Iris pigment epithelial cell (primary cell): ENCODE data around the gene AGPAT3.
A peak's percentile ranks its signal among the peaks of the same experiment; 100 is the strongest.

Source experiments
- DNase-seq: peaks from one replicate; pipeline ENCODE4 v3.0.0-alpha.2; 2011; ENCODE audit warnings: low read depth

The AGPAT3 gene

GRCh38 chr21:43937891-43938309 lies 72.9 kb downstream of the AGPAT3 start:
- DNase-seq = no peak

DNA sequence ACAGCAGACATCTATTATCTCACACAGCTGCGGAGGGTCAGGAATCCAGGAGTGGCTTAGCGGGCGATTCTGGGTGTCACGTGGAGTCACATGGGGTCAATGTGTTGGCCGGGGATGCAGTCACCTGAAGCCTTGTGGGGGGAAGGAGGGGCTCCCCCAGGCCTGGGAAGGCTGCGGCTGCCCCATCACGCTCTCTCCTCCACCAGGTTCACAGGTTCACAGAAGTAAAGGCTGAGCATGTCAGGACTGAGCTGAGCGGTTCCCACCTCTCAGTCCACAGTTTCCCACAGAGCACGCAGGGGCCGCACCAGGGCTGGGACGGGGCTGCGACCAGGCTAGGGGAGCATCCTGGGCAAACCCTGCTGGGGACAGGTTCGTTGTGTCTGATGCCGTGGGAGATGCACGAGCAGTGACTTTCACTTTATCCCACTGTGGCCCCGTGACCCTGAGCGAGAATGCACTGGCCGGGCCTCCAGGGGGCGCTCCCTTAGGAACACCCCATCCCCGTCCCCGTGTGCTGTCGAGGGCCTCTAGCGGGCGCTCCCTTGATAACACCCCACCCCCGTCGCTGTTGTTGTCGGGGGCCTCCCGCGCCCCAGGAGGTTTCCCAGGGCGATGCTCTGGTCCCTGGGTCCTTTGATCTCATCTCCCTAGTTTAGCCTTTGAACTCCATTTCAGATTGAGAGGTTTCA lies 73.9 kb downstream of the AGPAT3 start:
- peak; percentile 64 for DNase-seq

- DNase-seq = no peak
Observed at GRCh38 chr21:43939443-43940328, 74.7 kb downstream of the AGPAT3 start.

DNA sequence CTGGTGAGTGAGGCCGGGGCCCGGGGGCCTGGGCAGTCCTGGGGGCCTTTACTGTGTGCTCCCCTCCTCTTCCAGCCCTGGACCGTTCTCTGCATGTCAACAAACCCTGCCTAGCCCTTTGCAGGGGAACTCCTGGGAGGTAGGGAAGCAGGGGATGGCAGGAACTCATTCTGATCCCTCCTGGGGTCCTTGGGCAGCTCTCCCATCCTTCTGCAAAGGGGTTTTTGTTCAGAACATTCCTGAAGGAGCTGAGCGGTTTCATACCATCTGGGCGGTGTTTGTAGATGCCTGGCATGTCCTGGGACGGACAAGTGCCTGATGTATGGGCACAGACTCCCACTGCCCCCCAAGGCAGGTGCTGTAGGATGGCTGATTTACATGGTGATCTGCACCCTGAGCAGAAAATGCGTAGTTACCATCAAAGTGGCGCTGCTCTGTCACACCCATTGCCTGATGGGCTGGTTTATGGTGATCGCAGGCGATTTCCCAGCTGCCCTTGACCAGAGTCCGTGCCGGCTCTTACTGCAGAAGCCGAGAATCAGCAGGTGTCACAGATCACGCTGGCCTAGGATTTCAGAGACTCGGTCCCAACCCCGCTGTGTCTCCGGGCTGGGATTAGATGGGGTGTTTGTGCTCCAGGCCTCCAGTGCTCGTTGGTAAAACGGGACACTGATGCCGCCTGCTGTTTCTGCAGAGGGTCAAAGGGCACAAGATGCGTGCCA lies 75.5 kb downstream of the AGPAT3 start:
- no peak for DNase-seq

DNA sequence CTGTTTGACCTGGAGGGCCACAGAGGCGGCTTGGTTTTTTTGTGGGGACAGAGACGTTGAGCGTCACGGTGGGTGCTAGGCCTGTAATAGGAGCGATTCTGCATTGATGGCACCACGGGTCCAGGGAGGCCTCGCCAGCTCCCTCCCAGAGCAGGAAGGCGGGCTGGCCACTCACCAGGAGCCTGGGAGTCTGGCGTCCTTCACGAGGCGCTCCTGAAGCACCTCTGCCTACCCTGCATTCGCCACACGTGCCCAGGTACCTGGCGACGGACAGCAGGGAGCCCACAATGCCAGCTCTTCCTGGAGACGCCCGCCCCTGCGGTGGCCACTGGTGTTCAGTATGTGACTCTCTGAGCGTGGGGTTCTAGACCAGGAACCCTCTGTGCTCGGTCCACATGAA lies 77.2 kb downstream of the AGPAT3 start:
- no peak for DNase-seq

GRCh38 chr21:43942621-43943020 lies 77.6 kb downstream of the AGPAT3 start:
- no peak for DNase-seq

- DNase-seq = no peak
Observed at GRCh38 chr21:43943512-43944077, 78.6 kb downstream of the AGPAT3 start.

- DNase-seq = no peak
Observed at GRCh38 chr21:43944078-43944633, 79.1 kb downstream of the AGPAT3 start.

DNA sequence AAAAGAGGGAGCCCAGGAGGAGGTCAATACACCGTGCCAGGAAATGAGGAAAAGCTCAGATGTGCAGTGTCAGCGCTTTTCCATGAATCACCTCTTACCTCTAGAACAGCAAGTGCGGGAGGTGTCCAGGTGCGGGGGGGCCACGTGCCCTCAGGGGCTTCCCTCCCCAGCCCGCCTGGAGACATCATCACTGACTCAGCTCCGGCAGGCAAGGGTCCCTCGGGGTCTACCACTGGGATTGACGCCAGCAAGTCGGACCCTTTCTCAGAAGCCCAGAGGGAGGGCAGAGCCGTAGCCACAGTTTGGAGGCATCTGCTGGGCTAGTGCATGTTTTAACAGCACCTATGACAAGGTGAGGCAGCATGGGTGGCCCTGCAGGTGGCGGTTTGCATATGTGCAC lies 79.7 kb downstream of the AGPAT3 start:
- DNase-seq = no peak

GRCh38 chr21:43948740-43949498 lies 83.9 kb downstream of the AGPAT3 start:
- no peak for DNase-seq

GRCh38 chr21:43949499-43950208 lies 84.6 kb downstream of the AGPAT3 start:
- DNase-seq = no peak

GRCh38 chr21:43950481-43950880 lies 85.5 kb downstream of the AGPAT3 start:
- DNase-seq = no peak

GRCh38 chr21:43950936-43951335 lies 85.9 kb downstream of the AGPAT3 start:
- no peak for DNase-seq

- no peak for DNase-seq
Observed at GRCh38 chr21:43951911-43952703, 87.1 kb downstream of the AGPAT3 start.

- no peak for DNase-seq
Observed at GRCh38 chr21:43953021-43953420, 88.0 kb downstream of the AGPAT3 start.

DNA sequence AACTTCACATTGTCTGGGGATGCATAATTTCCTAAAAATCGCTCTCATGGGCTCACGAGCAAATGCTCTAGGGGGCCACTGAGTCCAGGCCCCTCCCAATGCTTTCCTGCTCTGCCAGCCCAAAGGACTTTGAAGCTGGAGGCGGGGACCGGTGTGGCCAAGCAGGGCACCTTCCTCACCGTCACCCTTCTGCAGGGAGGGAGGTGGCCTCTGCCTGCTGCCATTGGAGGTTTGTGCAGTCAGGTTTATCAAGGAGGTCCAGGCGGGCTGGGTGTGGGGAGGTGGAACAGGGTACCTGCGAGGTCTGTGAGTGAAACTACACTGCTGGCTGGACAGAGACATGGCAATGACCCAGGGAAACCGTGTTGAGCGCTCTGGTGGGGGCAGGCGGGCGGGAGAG lies 89.0 kb downstream of the AGPAT3 start:
- DNase-seq = no peak

DNA sequence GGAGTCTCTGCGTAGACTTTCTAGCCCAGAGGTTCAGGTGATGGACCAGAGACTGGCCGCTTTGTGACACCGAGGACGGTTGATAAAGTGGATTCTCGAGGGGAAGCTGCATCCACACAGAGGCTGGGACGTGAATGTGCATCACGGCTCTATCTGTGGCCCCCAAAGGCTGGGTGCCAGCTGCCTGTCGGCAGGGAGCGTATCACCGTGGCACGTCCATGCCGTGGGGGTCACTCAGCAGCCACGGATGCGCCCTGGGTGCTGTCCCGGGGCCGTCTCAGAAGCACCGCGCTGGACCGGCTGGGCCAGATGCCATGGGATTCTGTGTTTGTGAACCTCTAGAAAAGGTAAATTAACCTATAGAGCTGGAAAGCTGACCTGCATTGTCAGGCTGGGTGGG lies 89.9 kb downstream of the AGPAT3 start:
- DNase-seq = no peak

- DNase-seq = no peak
Observed at GRCh38 chr21:43956019-43956669, 91.1 kb downstream of the AGPAT3 start.

DNA sequence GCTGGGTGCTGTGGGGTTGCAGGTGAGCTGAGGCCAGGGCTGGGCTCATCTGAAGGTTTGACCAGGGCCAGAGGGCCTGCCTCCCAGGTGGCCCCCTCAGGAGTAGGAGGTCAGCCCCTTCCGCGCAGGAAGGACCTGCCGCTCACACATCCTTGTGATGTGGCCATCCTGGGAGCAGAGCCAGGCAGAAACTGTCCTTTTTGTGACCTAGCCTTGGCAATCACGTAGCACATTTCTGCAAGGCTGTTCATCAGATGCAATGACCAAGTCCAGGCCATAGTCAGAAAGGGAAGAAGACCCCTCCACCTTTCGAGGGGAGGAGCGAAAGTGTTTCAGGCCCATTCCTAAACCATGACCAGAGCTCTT lies 91.6 kb downstream of the AGPAT3 start:
- DNase-seq = peak; percentile 67
